ENCODE results near the gene ZNF195.
"Not testable (repeated sequence)": the region's sequence is repeated elsewhere in the genome, so short reads cannot be mapped to it uniquely, and the experiment has no call there.

GRCh38 chr11:3406937-3407336 lies 28.0 kb upstream of the ZNF195 start:
- not testable (repeated sequence) for TF ChIP-seq CTCF, POLR2A (IDR thresholded peaks at IDR 0.05)

All from Peyer's patch (tissue), 4 donors.